ENCODE data around the gene PLA2G4E.

The PLA2G4E gene

DNA sequence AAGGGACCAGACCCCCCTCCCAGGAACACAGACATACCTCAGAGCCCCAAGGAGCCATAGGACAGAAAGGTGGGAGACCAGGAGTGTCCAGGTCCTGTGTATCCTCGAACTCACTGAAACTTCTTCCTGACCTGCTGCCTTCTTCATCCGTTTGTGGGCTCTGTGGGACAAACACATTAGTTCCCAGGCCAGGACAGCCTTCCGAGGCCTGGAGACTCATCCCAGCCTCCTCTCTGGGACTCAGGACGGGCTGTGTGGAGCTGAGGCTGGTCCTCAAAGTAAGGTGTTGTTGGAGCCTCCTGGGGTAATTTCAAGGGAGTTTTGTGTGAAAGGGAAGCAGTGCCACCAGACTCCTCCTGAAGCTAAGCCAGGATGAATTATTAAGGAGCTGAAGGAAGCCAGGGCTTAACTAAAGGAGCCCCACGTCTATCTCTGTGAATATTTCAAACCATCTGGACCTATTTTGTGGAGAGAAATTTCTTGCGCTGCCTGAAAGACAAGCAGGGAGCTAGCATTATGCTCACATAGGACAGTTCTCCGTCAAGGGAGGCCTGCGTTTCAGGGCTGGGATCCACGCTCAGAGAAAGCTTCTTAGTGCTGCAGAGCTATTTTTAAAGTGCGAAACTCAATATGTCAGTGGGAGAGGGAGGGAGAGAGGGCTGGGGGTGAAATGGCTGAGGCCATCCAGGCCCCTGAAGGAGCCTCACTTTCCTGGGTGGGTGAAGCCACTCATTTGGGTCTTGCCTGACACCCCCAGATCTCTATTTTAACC lies 29.8 kb upstream of the PLA2G4E start:
- TF ChIP-seq, protein P1, sequence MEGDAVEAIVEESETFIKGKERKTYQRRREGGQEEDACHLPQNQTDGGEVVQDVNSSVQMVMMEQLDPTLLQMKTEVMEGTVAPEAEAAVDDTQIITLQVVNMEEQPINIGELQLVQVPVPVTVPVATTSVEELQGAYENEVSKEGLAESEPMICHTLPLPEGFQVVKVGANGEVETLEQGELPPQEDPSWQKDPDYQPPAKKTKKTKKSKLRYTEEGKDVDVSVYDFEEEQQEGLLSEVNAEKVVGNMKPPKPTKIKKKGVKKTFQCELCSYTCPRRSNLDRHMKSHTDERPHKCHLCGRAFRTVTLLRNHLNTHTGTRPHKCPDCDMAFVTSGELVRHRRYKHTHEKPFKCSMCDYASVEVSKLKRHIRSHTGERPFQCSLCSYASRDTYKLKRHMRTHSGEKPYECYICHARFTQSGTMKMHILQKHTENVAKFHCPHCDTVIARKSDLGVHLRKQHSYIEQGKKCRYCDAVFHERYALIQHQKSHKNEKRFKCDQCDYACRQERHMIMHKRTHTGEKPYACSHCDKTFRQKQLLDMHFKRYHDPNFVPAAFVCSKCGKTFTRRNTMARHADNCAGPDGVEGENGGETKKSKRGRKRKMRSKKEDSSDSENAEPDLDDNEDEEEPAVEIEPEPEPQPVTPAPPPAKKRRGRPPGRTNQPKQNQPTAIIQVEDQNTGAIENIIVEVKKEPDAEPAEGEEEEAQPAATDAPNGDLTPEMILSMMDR (IDR thresholded peaks at IDR 0.05; ENCODE audit: low read depth, low read length) = no peak
- DNase-seq (ENCODE audit: extremely low read depth, low read depth) = no peak

DNA sequence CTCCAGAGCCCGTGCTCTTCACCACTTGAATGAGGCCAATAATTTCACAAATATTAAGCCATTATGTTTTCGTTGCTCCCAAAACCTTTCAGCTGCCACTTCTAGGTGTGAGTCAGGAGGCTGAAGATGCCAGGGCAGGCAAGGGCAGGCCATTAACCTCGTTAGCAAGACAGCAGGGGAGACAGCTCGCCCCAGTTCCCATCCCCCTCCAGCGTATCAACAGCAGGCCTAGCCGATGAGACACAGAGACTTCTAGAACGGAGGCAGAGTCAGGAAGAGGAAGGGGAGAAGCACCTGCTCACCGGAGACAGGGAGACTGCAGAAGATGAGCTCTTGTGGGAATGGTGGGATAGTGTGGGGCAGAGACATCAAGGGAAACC lies 28.0 kb upstream of the PLA2G4E start:
- no peak for DNase-seq (ENCODE audit: extremely low read depth, low read depth)

DNA sequence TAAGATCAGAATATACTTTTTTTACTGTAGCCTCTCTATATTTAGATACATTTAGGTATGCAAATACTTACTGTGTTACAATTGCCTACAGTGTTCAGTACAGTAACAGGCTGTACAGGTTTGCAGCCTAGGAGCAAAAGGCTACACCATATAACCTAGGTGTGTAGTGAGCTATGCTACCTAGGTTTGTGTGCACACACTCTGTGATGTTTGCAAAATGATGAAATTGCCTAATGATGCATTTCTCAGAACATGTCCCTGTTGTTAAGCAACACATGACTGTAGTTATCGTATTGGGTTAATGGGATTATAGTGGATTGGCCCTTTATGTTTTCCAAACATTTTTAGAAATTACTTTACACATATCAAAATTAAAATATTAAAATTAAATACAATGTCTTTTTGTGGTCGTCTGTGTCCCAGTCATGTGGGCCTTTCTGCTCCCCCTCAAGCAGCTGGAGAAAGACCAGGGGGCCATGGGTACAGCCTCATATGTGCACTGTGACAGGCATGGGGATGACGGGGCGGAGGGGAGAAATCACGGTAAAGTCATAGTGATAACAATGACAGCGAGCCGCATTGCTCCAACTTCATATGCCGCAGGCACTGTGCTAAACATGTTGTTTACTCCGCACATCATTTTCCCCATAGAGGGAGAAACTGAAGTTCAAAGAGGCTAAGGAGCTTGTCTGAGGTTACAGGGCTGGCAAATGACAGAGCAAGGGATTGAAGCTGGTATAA lies 27.4 kb upstream of the PLA2G4E start:
- TF ChIP-seq, protein P1 (IDR thresholded peaks at IDR 0.05; ENCODE audit: low read depth, low read length) = no peak
- no peak for DNase-seq (ENCODE audit: extremely low read depth, low read depth)

More for the DNA sequence above, 28.0 kb upstream of the PLA2G4E start:
- TF ChIP-seq, protein P1 (IDR thresholded peaks at IDR 0.05; ENCODE audit: low read depth, low read length) = no peak

DNA sequence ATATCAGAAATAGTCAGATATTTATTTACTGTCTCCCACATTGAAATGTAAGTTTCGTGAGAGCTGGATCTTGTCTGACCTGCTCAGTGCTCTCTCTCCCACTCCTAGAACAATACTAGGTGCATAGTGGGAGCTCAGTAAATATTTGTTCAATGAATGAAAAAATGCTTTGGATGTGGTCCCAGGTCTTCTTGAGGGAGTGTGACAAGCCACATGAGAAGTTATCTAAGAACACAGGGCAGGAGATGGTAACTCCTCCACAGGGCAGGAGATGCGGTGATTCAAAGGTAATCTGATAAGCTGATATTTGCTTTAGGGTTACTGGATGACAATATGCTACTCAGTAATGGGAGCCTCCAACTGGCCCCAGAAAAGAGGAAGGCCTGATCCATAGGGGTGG lies 25.8 kb upstream of the PLA2G4E start:
- TF ChIP-seq, protein P1 (IDR thresholded peaks at IDR 0.05; ENCODE audit: low read depth, low read length) = no peak
- DNase-seq (ENCODE audit: extremely low read depth, low read depth) = no peak

DNA sequence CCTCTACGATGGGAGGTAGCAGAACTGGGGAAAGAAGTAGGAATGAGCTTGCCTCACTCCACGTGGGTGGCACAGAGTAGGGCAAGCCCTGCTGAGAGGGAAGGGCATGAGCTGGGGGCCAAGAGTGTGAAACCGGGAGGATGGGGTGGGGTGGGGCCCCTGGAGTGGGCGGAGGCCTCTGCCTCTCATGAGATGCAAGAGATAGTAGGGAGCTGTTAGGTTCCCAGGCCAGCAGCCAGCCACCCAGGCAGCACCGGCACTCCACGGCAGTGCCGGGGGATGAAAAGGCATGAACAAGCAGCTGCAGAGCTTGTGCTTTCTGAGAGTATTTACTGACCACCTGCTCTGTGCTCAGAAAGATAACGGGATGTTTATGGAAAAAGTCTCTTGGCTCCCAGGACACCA lies 24.4 kb upstream of the PLA2G4E start:
- TF ChIP-seq, protein P1 (IDR thresholded peaks at IDR 0.05; ENCODE audit: low read depth, low read length) = no peak
- DNase-seq (ENCODE audit: extremely low read depth, low read depth) = no peak

DNA sequence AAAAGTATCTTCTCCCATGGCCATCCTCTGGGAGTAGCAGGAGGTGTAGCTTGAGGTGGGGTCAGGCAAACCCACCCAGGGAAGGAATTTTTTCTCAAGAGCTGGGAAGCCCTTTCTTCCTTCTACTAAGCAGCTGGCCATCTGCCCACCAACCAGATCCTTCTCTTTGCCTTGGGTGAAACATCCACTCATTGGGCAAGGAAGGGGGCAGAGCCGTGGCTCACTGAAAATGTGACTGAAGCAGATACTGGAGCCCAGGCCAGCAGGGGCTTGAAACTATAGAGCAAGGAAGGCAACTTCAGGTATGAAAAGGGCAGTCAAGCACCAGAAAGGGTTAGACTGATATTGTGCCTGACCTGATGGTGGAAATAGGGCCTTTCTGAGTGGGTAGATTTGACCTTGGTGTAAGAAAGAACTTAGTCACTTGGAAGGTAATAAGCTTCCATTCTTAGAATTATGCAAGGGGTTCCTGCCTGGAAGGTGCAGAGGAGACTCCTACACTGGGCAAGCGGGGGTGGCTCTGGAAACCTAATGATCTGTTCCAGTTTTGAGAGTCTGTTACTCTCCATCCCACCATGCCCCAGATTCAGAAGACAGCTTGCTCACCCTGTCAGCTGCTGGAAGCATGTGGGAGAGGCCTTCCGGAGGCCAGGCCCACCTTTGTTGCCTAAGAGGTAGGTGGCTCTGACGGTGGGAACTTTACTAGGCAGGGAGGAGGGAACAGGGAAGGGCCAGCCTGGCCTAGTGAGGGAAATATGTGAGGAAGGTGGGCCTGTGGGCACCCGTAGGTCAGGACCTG lies 22.0 kb upstream of the PLA2G4E start:
- no peak for DNase-seq (ENCODE audit: extremely low read depth, low read depth)
- TF ChIP-seq, protein P1 (IDR thresholded peaks at IDR 0.05; ENCODE audit: low read depth, low read length) = no peak
